Measurements from ENCODE around the gene ZNF862. TPM values are rescaled to one million over a fixed set of nuclear protein-coding genes. Genes with fewer than 3 reads are reported as not detected.

ZNF862 gene
- total RNA-seq, 1 experiment from 2014 or later = 42.4 TPM

- no peak overlapping the region for H3K27ac ChIP-seq
- no peaks in the 10 kb centered on the region for H3K79me2 ChIP-seq (ENCODE audit: low read depth)
- POLR2A ChIA-PET (ENCODE audit: unreplicated experiment) = interaction anchor here (0.6 kb wide), 1 partner anchor 40 kb away, joined by 6 read pairs; no protein-coding TSS in a partner anchor
- CTCF ChIA-PET = no interaction called here
- H3K4me3 ChIP-seq = no peak overlapping the region
- no peak overlapping the region for H3K4me2 ChIP-seq
- H3F3A ChIP-seq (ENCODE audit: insufficient read depth, low read depth) = no peaks in the 10 kb centered on the region
- no peaks in the 10 kb centered on the region for H4K20me1 ChIP-seq (ENCODE audit: insufficient read depth)
- no peaks in the 10 kb centered on the region for H3K4me1 ChIP-seq (replicated peaks; ENCODE audit: insufficient read depth)
- H3K36me3 ChIP-seq (ENCODE audit: low read depth) = no peaks in the 10 kb centered on the region
- intact Hi-C loops (cut with micrococcal nuclease; ENCODE audit: unreplicated experiment) = no loop called here
- DNase-seq = no peak
- no peak overlapping the region for H2AFZ ChIP-seq
- TF ChIP-seq CTCF (conservative IDR thresholded peaks at IDR 0.05) (no peak), EZH2 (IDR thresholded peaks at IDR 0.05; ENCODE audit: low read depth) (no peak)
- BruUV-seq (replicated peaks) = no TSS peak
- no peaks in the 10 kb centered on the region for H3K9me2 ChIP-seq (ENCODE audit: insufficient read depth)
- no peaks in the 10 kb centered on the region for H3K9me3 ChIP-seq (ENCODE audit: insufficient read depth, low read depth)
- H3K27me3 ChIP-seq (ENCODE audit: insufficient read depth, low read depth) = peaks cover 49% of the 10 kb centered on the region
These were observed 6.4 kb upstream of the ZNF862 start for GRCh38 chr7:149831741-149832219.

GRCh38 chr7:149832332-149833041 is 5.7 kb upstream of the ZNF862 start:
- no peaks in the 10 kb centered on the region for H3K9me3 ChIP-seq (ENCODE audit: insufficient read depth, low read depth)
- no peak overlapping the region for H2AFZ ChIP-seq
- CTCF ChIA-PET = interaction anchor here (0.6 kb wide), 2 partner anchors 27 to 1063 kb away, joined by 3 read pairs; no protein-coding TSS in a partner anchor
- no TSS peak for BruUV-seq (replicated peaks)
- H3K4me2 ChIP-seq = no peak overlapping the region
- H3K9me2 ChIP-seq (ENCODE audit: insufficient read depth) = no peaks in the 10 kb centered on the region
- H4K20me1 ChIP-seq (ENCODE audit: insufficient read depth) = no peaks in the 10 kb centered on the region
- no peaks in the 10 kb centered on the region for H3F3A ChIP-seq (ENCODE audit: insufficient read depth, low read depth)
- H3K27ac ChIP-seq = no peak overlapping the region
- DNase-seq = no peak
- H3K4me1 ChIP-seq (replicated peaks; ENCODE audit: insufficient read depth) = no peaks in the 10 kb centered on the region
- H3K27me3 ChIP-seq (ENCODE audit: insufficient read depth, low read depth) = peaks cover 49% of the 10 kb centered on the region
- no peaks in the 10 kb centered on the region for H3K79me2 ChIP-seq (ENCODE audit: low read depth)
- TF ChIP-seq EZH2 (IDR thresholded peaks at IDR 0.05; ENCODE audit: low read depth) (no peak), CTCF (conservative IDR thresholded peaks at IDR 0.05) (no peak)
- no peak overlapping the region for H3K4me3 ChIP-seq
- POLR2A ChIA-PET (ENCODE audit: unreplicated experiment) = interaction anchor here (0.6 kb wide), 1 partner anchor 832 kb away, joined by 4 read pairs; no protein-coding TSS in a partner anchor
- intact Hi-C loops (cut with micrococcal nuclease; ENCODE audit: unreplicated experiment) = no loop called here
- H3K36me3 ChIP-seq (ENCODE audit: low read depth) = no peaks in the 10 kb centered on the region

- intact Hi-C loops (cut with micrococcal nuclease; ENCODE audit: unreplicated experiment) = no loop called here
- no peak overlapping the region for H3K4me2 ChIP-seq
- BruUV-seq (replicated peaks) = no TSS peak
- H3K27ac ChIP-seq = no peak overlapping the region
- CTCF ChIA-PET = interaction anchor here (0.6 kb wide), 1 partner anchor 28 kb away, joined by 3 read pairs; no protein-coding TSS in a partner anchor
- no peak for TF ChIP-seq EZH2 (IDR thresholded peaks at IDR 0.05; ENCODE audit: low read depth)
- TF ChIP-seq CTCF (conservative IDR thresholded peaks at IDR 0.05) = no peak
- no peak overlapping the region for H2AFZ ChIP-seq
- H3K9me2 ChIP-seq (ENCODE audit: insufficient read depth) = no peaks in the 10 kb centered on the region
- H3K79me2 ChIP-seq (ENCODE audit: low read depth) = peaks cover under 1% of the 10 kb centered on the region; the same call in 1 of the 2 replicates
- no peak for DNase-seq
- H3K27me3 ChIP-seq (ENCODE audit: insufficient read depth, low read depth) = peaks cover 45% of the 10 kb centered on the region
- no peaks in the 10 kb centered on the region for H3K36me3 ChIP-seq (ENCODE audit: low read depth)
- no peaks in the 10 kb centered on the region for H3F3A ChIP-seq (ENCODE audit: insufficient read depth, low read depth)
- POLR2A ChIA-PET (ENCODE audit: unreplicated experiment) = no interaction called here
- no peaks in the 10 kb centered on the region for H3K4me1 ChIP-seq (replicated peaks; ENCODE audit: insufficient read depth)
- H3K9me3 ChIP-seq (ENCODE audit: insufficient read depth, low read depth) = no peaks in the 10 kb centered on the region
- H3K4me3 ChIP-seq = no peak overlapping the region
- no peaks in the 10 kb centered on the region for H4K20me1 ChIP-seq (ENCODE audit: insufficient read depth)
These were observed 4.6 kb upstream of the ZNF862 start for GRCh38 chr7:149833495-149834130.
